Activated T-cell treated with anti-CD3 and anti-CD28 coated beads for 4 hours (primary cell): Measurements from ENCODE around the gene TTC7B.

Source experiments
- DNase-seq: peaks from one replicate; pipeline ENCODE4 v3.0.0-alpha.2; 2020

Gene TTC7B

DNA sequence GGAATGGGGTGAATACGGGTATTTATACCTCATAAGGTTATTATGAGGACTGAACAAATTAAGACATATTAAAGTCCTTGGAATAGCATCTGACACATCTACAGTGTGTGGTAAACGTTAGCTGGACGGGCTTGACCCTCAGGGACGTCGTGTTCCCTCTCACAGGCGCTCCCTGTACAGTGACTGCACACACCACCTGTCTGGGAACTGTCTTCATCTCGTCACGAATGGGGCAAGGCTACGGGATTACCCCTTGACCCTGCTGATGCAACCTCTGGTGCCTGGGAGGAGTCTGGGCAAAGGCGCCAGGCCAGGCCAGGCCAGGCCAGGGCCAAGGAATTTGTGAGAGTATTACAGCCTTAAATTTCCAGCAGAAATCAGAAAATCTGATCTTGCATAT is 228.3 kb downstream of the TTC7B start:
- no peak for DNase-seq

DNA sequence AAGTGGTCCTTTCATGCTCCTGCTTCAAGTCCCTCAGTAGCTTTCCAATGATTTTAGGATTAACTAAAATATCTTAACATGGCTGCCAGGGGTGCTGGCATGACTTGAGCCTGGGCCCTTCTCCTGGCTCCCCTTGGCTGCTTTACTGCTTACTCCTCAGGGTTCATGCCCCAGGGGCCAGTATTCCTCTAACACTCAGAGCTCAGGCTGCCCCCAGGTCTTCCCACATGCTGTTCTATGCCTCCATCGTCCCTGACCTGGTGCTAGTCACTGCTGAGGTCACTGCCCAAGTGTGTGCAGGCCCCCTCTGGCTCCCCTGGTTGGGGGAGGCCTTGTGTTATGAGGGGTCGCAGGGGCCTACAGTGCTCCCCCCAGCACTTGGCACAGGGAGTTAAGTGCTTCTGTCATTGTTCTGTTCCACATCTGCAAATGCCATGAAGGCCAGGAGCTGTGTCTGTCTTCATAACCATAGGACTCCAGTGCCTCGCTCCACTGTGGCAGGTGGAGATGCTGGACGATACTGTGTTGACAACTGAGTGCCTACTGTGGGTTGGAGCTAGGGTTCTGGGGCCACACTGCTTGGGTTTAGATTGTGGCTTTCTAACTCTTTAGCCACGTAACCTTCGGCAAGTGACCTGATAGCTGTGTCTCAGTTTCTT is 228.8 kb downstream of the TTC7B start:
- DNase-seq: no peak

DNA sequence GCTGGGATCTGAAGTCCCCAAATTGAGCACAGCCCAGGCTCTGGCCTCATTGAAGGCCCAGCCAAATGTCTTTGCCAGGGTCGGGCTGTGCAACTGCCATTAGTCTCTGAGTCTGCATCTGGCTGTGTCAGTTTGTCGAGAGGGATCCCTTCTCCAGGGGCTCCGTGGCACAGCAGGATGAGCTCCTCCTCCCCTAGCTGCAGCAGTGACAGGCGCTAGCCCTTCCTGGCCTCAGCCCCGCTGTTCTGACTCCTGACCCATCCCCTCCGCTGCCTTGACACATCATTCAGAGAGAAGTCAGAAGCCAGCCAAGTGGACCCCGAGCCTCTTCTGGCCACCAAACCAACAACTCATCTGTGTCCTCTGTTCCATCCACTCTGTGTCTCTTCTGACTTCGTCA is 231.1 kb downstream of the TTC7B start:
- DNase-seq: no peak

DNA sequence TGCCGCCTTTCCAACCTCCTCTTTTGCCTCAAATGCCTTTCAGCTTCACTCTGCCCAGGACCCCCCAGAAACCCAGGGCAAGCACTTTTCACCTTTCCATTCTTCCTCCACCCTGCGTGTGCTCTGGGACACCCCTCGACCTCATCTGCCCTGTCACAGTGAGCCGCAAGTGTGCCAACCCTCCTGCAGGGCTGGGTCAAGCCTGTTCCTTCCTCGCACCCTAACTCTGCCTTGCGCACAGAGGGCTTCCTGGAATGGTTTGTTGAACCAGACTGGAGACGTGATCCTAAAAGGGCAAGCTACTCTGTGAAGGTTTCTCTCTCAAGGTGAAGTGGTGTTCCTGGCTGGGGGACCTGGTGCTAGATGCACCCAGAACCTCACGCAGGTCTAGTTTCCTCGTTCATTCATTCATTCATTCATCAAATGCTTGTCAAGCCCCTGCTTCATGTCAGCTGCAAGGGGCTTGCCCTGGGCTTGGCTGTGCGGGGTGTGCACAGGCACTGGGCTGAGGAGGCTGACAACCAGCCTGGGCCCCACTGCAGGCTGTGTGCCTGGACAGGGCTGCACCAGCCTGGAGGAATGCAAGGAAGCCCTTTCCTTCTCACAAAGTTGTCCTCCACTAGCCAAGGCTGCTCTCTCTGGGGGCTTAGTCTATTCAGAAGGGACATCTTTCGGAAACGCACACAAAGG is 232.2 kb downstream of the TTC7B start:
- DNase-seq: no peak

GRCh38 chr14:90583427-90583826 is 232.8 kb downstream of the TTC7B start:
- no peak for DNase-seq

DNA sequence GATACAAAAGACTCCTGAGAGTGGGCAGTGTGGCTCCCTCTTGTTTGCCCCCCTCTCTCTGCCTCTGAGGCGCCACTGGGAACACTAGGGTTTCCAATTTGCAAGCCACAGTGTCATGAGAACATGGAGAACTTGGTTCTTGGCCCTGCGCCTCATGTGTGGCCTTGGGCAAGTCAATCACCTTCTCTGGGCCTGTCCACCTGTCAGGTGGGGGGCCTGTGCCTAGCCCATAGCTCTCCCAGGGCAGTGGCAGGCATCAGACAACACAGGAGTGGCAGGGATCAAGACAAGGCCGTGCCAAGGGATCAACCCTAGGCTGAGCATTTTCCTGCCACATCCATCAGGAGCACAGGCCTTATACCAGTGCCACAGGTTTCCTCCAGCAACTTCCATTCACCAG is 234.1 kb downstream of the TTC7B start:
- no peak for DNase-seq

- DNase-seq: no peak
These were observed 234.5 kb downstream of the TTC7B start for GRCh38 chr14:90581745-90582144.

DNA sequence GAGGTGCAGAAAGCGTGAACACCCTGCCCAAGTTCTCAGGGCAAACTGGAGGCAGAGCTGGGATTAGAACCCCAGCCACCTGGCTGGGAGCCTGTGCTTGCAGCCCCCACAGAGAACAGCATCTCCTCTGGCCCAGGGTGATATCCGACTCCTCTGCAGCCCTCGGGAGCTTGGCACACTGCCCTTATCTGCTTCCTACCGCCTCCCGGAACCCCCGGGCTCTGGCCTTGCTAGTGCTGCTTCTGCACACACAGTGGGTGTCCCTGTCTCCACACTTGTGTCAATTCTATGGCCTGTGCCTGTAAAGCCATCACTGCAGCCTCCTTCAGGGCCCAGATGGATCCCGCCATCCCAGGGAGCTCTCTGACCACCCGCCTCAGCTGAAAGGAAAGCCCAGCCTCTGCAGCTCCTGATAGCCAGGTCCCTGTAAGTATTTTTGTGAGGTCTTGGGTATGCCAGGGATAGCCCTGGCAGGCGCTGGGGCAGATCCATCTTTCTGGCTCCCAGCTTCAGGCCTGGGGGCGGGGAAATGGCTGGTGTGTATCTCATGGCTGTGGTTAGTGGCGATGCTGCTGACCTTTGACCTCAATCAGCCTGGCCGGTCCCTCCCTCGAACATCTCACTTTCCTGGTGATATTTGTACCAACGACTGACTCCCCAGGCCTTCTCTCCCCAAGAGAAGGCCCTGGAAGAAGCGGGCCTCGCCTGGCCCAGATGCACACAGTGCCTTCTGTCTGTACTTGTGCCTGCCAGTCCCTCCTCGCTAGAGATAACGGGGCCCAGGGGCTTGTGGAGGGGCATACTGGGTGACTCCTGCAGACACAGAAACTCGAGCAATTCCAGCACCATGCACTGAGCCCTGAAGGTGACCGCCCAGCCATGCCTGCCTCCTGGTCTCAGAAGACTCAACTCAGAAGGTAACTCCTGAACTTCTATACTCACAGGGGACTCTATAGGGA is 235.6 kb downstream of the TTC7B start:
- no peak for DNase-seq

DNA sequence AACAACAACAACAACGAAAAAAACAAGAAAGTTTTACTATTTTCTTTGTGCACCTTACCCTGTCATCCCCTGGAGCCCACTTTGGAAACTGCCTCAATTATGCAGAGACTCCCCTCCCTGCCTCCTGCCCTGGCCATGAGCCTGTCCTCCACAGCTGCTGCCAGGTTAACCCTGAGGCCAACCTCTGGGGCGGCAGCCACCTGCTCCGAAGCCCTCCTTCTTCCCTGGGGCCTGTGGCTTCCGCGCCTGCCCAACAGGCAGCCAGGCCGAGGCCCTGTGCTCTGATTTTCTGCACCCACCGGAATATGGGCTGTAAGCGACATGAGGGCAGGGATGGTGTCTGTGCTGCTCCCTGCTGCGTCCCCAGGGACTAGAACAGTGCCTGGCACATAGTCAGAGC is 236.4 kb downstream of the TTC7B start:
- DNase-seq: no peak

- no peak for DNase-seq
These were observed 237.1 kb downstream of the TTC7B start for GRCh38 chr14:90579088-90579487.

DNA sequence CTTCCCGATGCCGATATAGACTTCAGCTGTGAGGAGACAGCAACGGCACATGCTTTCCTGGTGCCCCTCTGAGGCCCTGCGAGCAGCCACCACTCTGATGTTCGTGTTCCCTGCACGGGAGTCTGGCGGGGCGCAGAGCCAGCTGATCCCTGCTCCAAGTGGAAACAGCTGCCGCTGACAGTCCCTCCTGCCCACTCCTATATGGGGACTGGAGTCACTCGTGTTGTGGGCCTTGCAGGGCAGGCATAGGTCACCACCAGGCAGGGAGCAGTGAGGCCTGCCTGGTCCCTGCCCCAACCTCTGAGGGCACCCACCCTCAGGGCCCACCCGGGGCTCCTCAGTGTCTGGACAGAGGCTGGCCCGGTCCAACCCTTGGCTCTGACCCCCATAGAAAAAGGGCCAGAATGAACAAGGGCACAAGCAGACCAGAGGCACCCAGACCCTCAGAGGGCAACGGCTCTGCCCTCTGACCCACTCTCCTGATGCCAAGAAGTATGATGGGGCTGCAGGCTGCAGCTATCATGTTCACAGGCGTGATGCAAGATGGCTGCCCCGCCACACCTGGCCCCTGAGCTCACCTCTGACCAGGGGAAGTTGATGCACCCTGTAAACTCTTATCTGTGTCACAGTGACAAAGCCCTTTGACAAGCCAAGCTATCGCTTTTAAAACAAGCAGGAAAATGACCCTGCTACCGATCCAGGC is 237.8 kb downstream of the TTC7B start:
- no peak for DNase-seq

GRCh38 chr14:90577661-90578282 is 238.5 kb downstream of the TTC7B start:
- DNase-seq: no peak

DNA sequence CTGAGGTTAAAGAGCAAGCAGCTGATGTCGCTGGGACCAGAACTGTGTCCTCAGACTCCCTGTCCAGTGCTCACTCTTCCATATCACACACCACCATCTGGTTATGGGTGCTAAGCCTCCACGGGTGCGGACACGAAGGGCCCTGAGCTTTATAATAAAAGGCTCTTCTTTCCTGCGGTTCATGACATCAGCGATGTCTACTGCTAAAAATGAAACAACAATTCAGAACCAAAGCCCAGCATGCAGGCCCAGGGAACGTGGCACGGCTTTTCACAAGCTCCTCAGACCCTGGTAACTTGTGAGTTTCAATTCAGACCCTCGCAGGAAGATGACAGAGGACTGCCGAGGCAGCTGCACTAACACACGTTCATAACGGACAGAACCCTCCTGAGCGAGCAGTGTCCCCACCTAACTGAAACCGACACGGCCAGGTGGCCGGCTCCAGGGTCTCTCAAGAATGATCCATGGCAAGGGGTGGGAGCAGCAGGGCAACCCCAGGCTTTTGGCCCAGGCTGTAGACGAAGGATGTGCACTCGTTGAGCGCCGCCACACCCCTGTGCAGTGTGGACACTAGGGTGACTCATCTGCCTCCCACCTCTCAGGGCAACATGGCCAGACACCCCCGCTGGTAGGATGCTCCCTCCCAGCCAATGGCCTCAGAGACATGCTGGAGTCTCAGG is 239.1 kb downstream of the TTC7B start:
- DNase-seq: no peak

GRCh38 chr14:90576581-90576980 is 239.6 kb downstream of the TTC7B start:
- DNase-seq: no peak

GRCh38 chr14:90575781-90576180 is 240.4 kb downstream of the TTC7B start:
- no peak for DNase-seq

DNA sequence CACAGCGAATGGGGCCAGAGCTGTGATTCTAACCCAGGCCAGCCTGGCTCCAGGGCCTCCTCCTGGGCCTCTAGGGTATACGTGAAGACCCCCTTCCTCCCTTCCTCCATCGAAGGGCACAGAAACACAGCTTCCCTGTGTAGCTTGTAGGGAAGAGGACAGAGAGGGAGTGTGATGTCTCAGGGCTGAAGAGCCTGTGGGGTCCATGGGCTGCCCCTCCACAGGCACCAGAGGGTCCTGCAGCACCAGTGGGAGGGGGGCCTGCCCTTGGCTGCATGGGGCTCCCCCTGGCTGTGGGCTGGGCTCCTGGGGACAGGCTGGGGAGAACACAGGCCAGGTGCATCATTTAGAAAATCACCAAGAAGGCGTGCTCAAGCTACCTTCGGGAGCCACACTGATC is 240.9 kb downstream of the TTC7B start:
- no peak for DNase-seq

DNA sequence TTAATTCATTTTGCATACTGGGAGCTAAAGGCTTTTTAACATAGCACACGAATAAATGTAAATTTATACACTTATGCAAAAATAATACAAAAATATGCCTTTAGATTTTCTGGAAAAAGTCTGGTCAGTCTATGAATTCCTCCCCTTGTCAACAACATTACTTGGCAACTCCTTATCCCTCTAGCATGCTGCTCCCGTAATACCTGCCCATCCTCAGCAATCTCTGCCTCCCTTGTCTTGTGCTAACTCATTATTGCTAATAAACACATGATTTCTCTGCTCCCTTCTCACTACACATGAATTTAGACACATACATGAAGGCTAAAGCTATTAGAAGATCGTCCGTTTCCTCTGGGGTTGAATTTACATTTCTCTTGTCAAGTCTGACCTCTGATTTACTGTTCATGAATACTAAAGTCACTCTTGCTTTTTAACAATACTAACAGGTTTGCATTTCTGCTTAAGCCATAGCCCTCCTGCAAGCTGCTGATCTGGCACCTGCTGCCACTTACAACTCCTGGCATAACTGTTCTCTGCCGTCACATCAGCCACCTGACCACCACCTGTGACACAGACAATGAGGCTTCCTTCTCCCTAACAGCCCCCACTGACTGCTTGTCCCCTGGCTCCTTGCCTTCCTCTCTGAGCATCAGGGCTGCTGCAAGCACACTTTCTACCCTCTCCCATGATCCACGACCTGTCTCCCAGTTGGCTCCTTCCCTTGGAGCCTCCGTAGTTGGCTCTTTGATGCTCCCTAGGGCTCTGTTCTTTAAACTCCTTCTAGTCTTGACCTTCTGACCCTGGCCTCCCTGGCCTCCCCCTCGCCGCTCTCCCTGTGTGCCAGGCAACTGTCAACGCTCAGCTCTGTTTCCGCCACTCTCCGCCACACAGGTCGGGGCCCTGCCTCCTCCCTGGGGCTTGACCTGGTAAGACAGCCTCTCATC is 241.8 kb downstream of the TTC7B start:
- no peak for DNase-seq

- DNase-seq: no peak
These were observed 242.7 kb downstream of the TTC7B start for GRCh38 chr14:90573385-90574105.

DNA sequence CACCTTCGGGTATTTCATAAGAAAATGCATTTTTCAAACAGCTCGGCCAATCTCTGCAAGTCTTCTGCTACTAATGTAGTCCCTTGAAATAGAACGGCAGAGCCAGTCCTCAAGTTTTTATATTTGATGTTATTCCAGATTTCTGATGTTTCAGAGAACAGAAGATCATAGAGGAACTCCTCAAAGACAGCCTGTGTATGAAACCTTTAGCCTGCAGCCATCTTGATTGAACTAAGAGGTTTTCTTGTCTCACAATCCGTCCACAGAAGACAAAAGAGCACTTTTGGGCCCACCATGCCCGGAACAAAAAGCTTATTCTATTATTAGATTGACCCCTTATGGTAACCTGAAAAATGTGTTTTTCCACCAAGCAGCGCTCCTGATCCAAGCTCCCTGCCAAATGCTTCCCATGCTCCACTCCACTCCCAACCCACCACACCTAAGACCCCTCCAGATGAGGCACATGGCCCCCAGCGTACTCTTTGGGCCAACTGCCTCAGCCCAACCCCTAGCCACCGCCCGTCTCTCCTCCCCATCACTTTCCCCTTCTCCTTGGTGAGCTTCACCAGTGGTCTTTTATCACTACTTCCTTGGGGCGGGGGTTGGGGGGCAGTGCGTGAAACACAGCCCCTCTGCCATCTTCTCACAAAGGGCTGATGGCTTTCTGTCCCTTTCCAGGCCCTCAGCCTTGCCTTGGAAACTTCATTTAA is 243.6 kb downstream of the TTC7B start:
- no peak for DNase-seq
